GM23338 (cell line): ENCODE data around the gene FBXL4. TPM values are rescaled to one million over a fixed set of nuclear protein-coding genes. Genes with fewer than 3 reads are reported as not detected.
A peak's percentile ranks its signal among the peaks of the same experiment; 100 is the strongest.

ENCODE experiments used
- ATAC-seq: fragments of 200-7000 bp; cut with Tn5 transposase; 3 replicates; pipeline ENCODE4 v1.9.1; 2020
- DNase-seq: peaks from one replicate; pipeline ENCODE4 v3.0.0-alpha.2; 2015; ENCODE audit warnings: low spot score
- H2AFZ ChIP-seq: fragments of 200-600 bp; sonication (generic); 2 replicates; pipeline ENCODE4 v1.8.0; 2016; ENCODE audit warnings: antibody characterized with exemption, mild to moderate bottlenecking, moderate library complexity
- H3F3A ChIP-seq: fragments of 200-600 bp; sonication (generic); replicated peaks from 2 replicates; pipeline ENCODE4 v1.8.0; 2017; ENCODE audit warnings: antibody characterized with exemption, mixed run types, low read depth
- H3K27ac ChIP-seq: fragments of 200-600 bp; sonication (generic); 2 replicates; pipeline ENCODE4 v1.6.1; 2016; ENCODE audit warnings: low read depth
- H3K27me3 ChIP-seq: fragments of 200-600 bp; sonication (generic); 2 replicates; pipeline ENCODE4 v1.8.0; 2016; ENCODE audit warnings: mild to moderate bottlenecking, mixed run types, moderate library complexity; ENCODE audit not compliant: insufficient read depth
- H3K36me3 ChIP-seq: fragments of 200-600 bp; sonication (generic); 2 replicates; pipeline ENCODE4 v1.8.0; 2016; ENCODE audit warnings: mild to moderate bottlenecking; ENCODE audit not compliant: insufficient read depth
- H3K4me1 ChIP-seq: fragments of 200-600 bp; sonication (generic); 2 replicates; pipeline ENCODE4 v1.8.0; 2016; ENCODE audit warnings: mild to moderate bottlenecking, moderate library complexity; ENCODE audit not compliant: insufficient read depth
- H3K4me2 ChIP-seq: fragments of 200-600 bp; sonication (generic); 2 replicates; pipeline ENCODE4 v1.7.1; 2017; ENCODE audit warnings: mixed run types
- H3K4me3 ChIP-seq: fragments of 200-600 bp; sonication (generic); 2 replicates; pipeline ENCODE4 v1.6.1; 2016; ENCODE audit warnings: mixed run types
- H3K79me2 ChIP-seq: fragments of 200-600 bp; sonication (generic); replicated peaks from 2 replicates; pipeline ENCODE4 v1.8.0; 2017; ENCODE audit warnings: mild to moderate bottlenecking; ENCODE audit not compliant: insufficient read depth
- H3K9me2 ChIP-seq: fragments of 200-600 bp; sonication (generic); 2 replicates; pipeline ENCODE4 v1.8.0; 2017; ENCODE audit not compliant: insufficient read depth
- H4K20me1 ChIP-seq: fragments of 200-600 bp; sonication (generic); replicated peaks from 2 replicates; pipeline ENCODE4 v1.8.0; 2017; ENCODE audit warnings: mild to moderate bottlenecking; ENCODE audit not compliant: insufficient read depth
- H3K27ac Mint-ChIP-seq: 2 replicates; pipeline ENCODE4 v1.8.0; 2020; ENCODE audit warnings: inconsistent platforms, mild to moderate bottlenecking, moderate library complexity, mixed read lengths
- H3K27me3 Mint-ChIP-seq: 3 replicates; pipeline ENCODE4 v1.8.0; 2022; ENCODE audit warnings: low read depth, mild to moderate bottlenecking, moderate library complexity, mixed read lengths, inconsistent platforms; ENCODE audit not compliant: insufficient read depth, poor library complexity
- H3K36me3 Mint-ChIP-seq: 3 replicates; pipeline ENCODE4 v1.8.0; 2021; ENCODE audit warnings: low read depth, mild to moderate bottlenecking, inconsistent platforms, moderate library complexity, mixed read lengths
- H3K4me1 Mint-ChIP-seq: 3 replicates; pipeline ENCODE4 v1.8.0; 2020; ENCODE audit warnings: mild to moderate bottlenecking, inconsistent platforms, mixed read lengths
- H3K4me3 Mint-ChIP-seq: 3 replicates; pipeline ENCODE4 v1.8.0; 2021; ENCODE audit warnings: moderate library complexity, mild to moderate bottlenecking, inconsistent platforms, mixed read lengths
- H3K9me3 Mint-ChIP-seq: 3 replicates; pipeline ENCODE4 v1.8.0; 2020; ENCODE audit warnings: moderate library complexity, mild to moderate bottlenecking, inconsistent platforms, mixed read lengths
- CREB1 ChIP-seq: fragments of 250-450 bp; sonication (Bioruptor Pico); IDR thresholded peaks from 2 replicates; pipeline ENCODE4 v1.5.0; 2020; ENCODE audit warnings: low read depth, mild to moderate bottlenecking, moderate library complexity
- EZH2 ChIP-seq: fragments of 200-600 bp; sonication (generic); IDR thresholded peaks from one replicate; pipeline ENCODE4 v1.8.0; 2017; ENCODE audit warnings: antibody characterized with exemption, mild to moderate bottlenecking, low read depth; ENCODE audit not compliant: unreplicated experiment
- EZH2phosphoT487 ChIP-seq: fragments of 200-600 bp; sonication (generic); IDR thresholded peaks from one replicate; pipeline ENCODE4 v1.8.1; 2018; ENCODE audit warnings: antibody characterized with exemption; ENCODE audit not compliant: unreplicated experiment
- NANOG ChIP-seq: IDR thresholded peaks from 2 replicates; pipeline ENCODE4 v1.6.1; 2016; ENCODE audit warnings: antibody characterized with exemption, borderline replicate concordance
- ZNF114 ChIP-seq: fragments of 250-450 bp; sonication (Bioruptor Pico); IDR thresholded peaks from 2 replicates; pipeline ENCODE4 v1.5.0; 2020; ENCODE audit warnings: mild to moderate bottlenecking, moderate library complexity
- ZNF331 ChIP-seq: fragments of 250-450 bp; sonication (Bioruptor Pico); IDR thresholded peaks from 2 replicates; pipeline ENCODE4 v1.5.0; 2020; ENCODE audit warnings: low read depth, mild to moderate bottlenecking, moderate library complexity
- ZNF462 ChIP-seq: fragments of 250-450 bp; sonication (Bioruptor Pico); IDR thresholded peaks from 2 replicates; pipeline ENCODE4 v1.5.0; 2020; ENCODE audit warnings: mild to moderate bottlenecking, moderate library complexity
- polyA plus RNA-seq: library from polyadenylated mRNA; unstranded; fragments of >200 nt; fragmentation: Nextera tagmentation; extraction: Ambion mirVana; gene quantifications from 2 replicates; pipeline ENCODE4 v1.2.1, GENCODE V29; 2016
- total RNA-seq: library from RNA; depleted of rRNA; stranded (reverse); fragments of >200 nt; shearing (Covaris generic); gene quantifications from 2 replicates; pipeline ENCODE4 v1.2.3, GENCODE V29; 2014

Gene FBXL4
- total and polyA plus RNA-seq, 2 experiments from 2014 or later, result 8.5 to 23.4 TPM

DNA sequence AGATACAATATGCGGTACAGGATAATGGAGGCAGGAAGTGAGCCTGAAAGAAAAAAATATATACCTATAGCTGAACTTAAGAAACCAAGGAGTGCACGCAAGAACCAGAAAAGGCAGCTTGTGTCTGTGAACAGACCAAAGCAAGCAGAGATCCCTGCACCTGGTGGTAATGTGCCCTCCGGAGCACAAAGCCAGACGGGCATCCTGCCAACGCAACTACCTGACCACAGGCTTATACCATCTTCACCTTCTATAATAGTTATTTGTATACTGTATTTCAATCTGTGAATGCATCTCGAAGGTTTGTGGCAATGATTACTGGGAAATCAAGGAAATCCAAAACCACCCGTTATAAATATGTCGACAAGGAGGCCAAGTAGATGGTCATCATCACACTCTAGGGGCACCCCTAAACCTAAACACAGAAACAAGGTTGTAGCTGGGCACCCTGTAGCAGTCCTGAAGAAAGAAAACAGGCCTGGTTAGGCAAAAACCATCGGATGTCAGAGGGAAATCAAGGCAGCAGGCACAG, 801 bp downstream of the FBXL4 start:
- TF ChIP-seq CREB1 (no peak), ZNF331 (CRISPR knock-in tag) (no peak), NANOG (no peak)
- H3K4me1 Mint-ChIP-seq, result peaks cover 14% of the 10 kb centered on the region
- Histone ChIP-seq H3K27me3 (no peaks in the 10 kb centered on the region), H3K79me2 (peaks cover 49% of the 10 kb centered on the region), H3K4me1 (peaks cover 13% of the 10 kb centered on the region), H3K4me3 (peak overlapping the region; percentile 85), H3K27ac (peak overlapping the region; percentile 76; the same call in 1 of the 2 replicates), H3K36me3 (no peaks in the 10 kb centered on the region), H4K20me1 (no peaks in the 10 kb centered on the region), H3K9me2 (no peaks in the 10 kb centered on the region), H3F3A (no peaks in the 10 kb centered on the region), H2AFZ (peak overlapping the region; percentile 96), H3K4me2 (peak overlapping the region; percentile 97)
- H3K36me3 Mint-ChIP-seq, result peaks cover 22% of the 10 kb centered on the region
- H3K9me3 Mint-ChIP-seq, result peaks cover 15% of the 10 kb centered on the region
- peak overlapping the region; percentile 96 for H3K27ac Mint-ChIP-seq
- peak overlapping the region; percentile 91 for H3K4me3 Mint-ChIP-seq
- peak; percentile 3; the same call in 1 of the 3 replicates for ATAC-seq
- DNase-seq, result no peak
- H3K27me3 Mint-ChIP-seq, result peaks cover 5% of the 10 kb centered on the region

GRCh38 chr6:98946266-98946878, 1.4 kb downstream of the FBXL4 start:
- peaks cover 5% of the 10 kb centered on the region for H3K27me3 Mint-ChIP-seq
- DNase-seq (no peak), ATAC-seq (no peak)
- H3K36me3 Mint-ChIP-seq, result peaks cover 25% of the 10 kb centered on the region
- TF ChIP-seq NANOG, result no peak
- TF ChIP-seq ZNF331 (CRISPR knock-in tag), result no peak
- Histone ChIP-seq H3K36me3 (no peaks in the 10 kb centered on the region), H3K27ac (no peak overlapping the region), H3K4me2 (peak overlapping the region; percentile 97), H3F3A (no peaks in the 10 kb centered on the region), H3K4me1 (peaks cover 13% of the 10 kb centered on the region), H3K79me2 (peaks cover 55% of the 10 kb centered on the region), H2AFZ (peak overlapping the region; percentile 96; the same call in 1 of the 2 replicates), H3K27me3 (no peaks in the 10 kb centered on the region), H3K9me2 (no peaks in the 10 kb centered on the region), H4K20me1 (no peaks in the 10 kb centered on the region), H3K4me3 (peak overlapping the region; percentile 85)
- peak overlapping the region; percentile 91 for H3K4me3 Mint-ChIP-seq
- peaks cover 14% of the 10 kb centered on the region for H3K4me1 Mint-ChIP-seq
- peaks cover 18% of the 10 kb centered on the region for H3K9me3 Mint-ChIP-seq
- H3K27ac Mint-ChIP-seq, result no peak overlapping the region

- Histone ChIP-seq H3K4me1 (peaks cover 13% of the 10 kb centered on the region), H3K79me2 (peaks cover 63% of the 10 kb centered on the region), H3K9me2 (no peaks in the 10 kb centered on the region), H3F3A (no peaks in the 10 kb centered on the region), H4K20me1 (no peaks in the 10 kb centered on the region), H3K4me3 (peak overlapping the region; percentile 85; the same call in 1 of the 2 replicates), H3K27ac (no peak overlapping the region), H2AFZ (no peak overlapping the region), H3K36me3 (no peaks in the 10 kb centered on the region), H3K4me2 (no peak overlapping the region), H3K27me3 (no peaks in the 10 kb centered on the region)
- Mint-ChIP-seq H3K27ac (no peak overlapping the region), H3K4me1 (peaks cover 14% of the 10 kb centered on the region), H3K4me3 (0 out of 3 replicates have a peak overlapping the region, but pooled peaks have one; percentile 91), H3K36me3 (peaks cover 32% of the 10 kb centered on the region), H3K9me3 (peaks cover 22% of the 10 kb centered on the region), H3K27me3 (peaks cover 5% of the 10 kb centered on the region)
- DNase-seq (no peak), ATAC-seq (no peak)
- TF ChIP-seq ZNF462 (CRISPR knock-in tag), result no peak
- TF ChIP-seq EZH2phosphoT487, result no peak
- TF ChIP-seq EZH2, result no peak
- TF ChIP-seq ZNF114 (CRISPR knock-in tag), result no peak
- TF ChIP-seq CREB1, result no peak
Observed at GRCh38 chr6:98945311-98946115, 2.2 kb downstream of the FBXL4 start.
